Measurements from ENCODE around the gene FAF2. TPM values are rescaled to one million over a fixed set of nuclear protein-coding genes. Genes with fewer than 3 reads are reported as not detected.

Gene FAF2
- total RNA-seq, 3 donors from 2014 or later, result 33.1 to 36.1 (median 33.4) TPM

GRCh38 chr5:176469296-176469695, 21.1 kb downstream of the FAF2 start:
- no peak for TF ChIP-seq CTCF (IDR thresholded peaks at IDR 0.05)
- no peak for ATAC-seq
- no peak for DNase-seq
- H3K9me3 ChIP-seq, result no peaks in the 10 kb centered on the region
- no peaks in the 10 kb centered on the region for H3K4me1 ChIP-seq (ENCODE audit: low read depth)
- no peak overlapping the region for H3K4me3 ChIP-seq
- no peaks in the 10 kb centered on the region for H3K36me3 ChIP-seq (ENCODE audit: low read depth)
- intact Hi-C loops (cut with DNase I, micrococcal nuclease), result no loop called here

GRCh38 chr5:176470539-176470938, 22.4 kb downstream of the FAF2 start:
- ATAC-seq (no peak), DNase-seq (no peak)
- intact Hi-C loops (cut with DNase I, micrococcal nuclease), result no loop called here
- TF ChIP-seq CTCF (IDR thresholded peaks at IDR 0.05), result no peak
- Histone ChIP-seq H3K4me3 (no peak overlapping the region), H3K9me3 (no peaks in the 10 kb centered on the region), H3K4me1 (ENCODE audit: low read depth) (no peaks in the 10 kb centered on the region), H3K36me3 (ENCODE audit: low read depth) (no peaks in the 10 kb centered on the region)

GRCh38 chr5:176471098-176471497, 22.9 kb downstream of the FAF2 start:
- intact Hi-C loops (cut with DNase I, micrococcal nuclease), result no loop called here
- ATAC-seq (no peak), DNase-seq (no peak)
- Histone ChIP-seq H3K36me3 (ENCODE audit: low read depth) (no peaks in the 10 kb centered on the region), H3K9me3 (no peaks in the 10 kb centered on the region), H3K4me1 (ENCODE audit: low read depth) (no peaks in the 10 kb centered on the region), H3K4me3 (no peak overlapping the region)
- TF ChIP-seq CTCF (IDR thresholded peaks at IDR 0.05), result no peak

GRCh38 chr5:176473335-176474006, 25.3 kb downstream of the FAF2 start:
- H3K4me1 ChIP-seq (ENCODE audit: low read depth), result no peaks in the 10 kb centered on the region
- H3K9me3 ChIP-seq, result no peaks in the 10 kb centered on the region
- H3K36me3 ChIP-seq (ENCODE audit: low read depth), result no peaks in the 10 kb centered on the region
- ATAC-seq (no peak), DNase-seq (no peak)
- intact Hi-C loops (cut with DNase I, micrococcal nuclease), result no loop called here
- no peak overlapping the region for H3K4me3 ChIP-seq
- TF ChIP-seq CTCF (IDR thresholded peaks at IDR 0.05), result no peak

GRCh38 chr5:176474476-176474875, 26.3 kb downstream of the FAF2 start:
- Histone ChIP-seq H3K36me3 (ENCODE audit: low read depth) (no peaks in the 10 kb centered on the region), H3K4me1 (ENCODE audit: low read depth) (no peaks in the 10 kb centered on the region), H3K9me3 (no peaks in the 10 kb centered on the region), H3K4me3 (no peak overlapping the region)
- DNase-seq (no peak), ATAC-seq (no peak)
- TF ChIP-seq CTCF (IDR thresholded peaks at IDR 0.05), result no peak
- intact Hi-C loops (cut with DNase I, micrococcal nuclease), result no loop called here

- ATAC-seq (no peak), DNase-seq (no peak)
- Histone ChIP-seq H3K4me1 (ENCODE audit: low read depth) (no peaks in the 10 kb centered on the region), H3K4me3 (no peak overlapping the region), H3K36me3 (ENCODE audit: low read depth) (no peaks in the 10 kb centered on the region), H3K9me3 (no peaks in the 10 kb centered on the region)
- TF ChIP-seq CTCF (IDR thresholded peaks at IDR 0.05), result no peak
- intact Hi-C loops (cut with DNase I, micrococcal nuclease), result no loop called here
These were observed 33.5 kb downstream of the FAF2 start for GRCh38 chr5:176481711-176482110.
